SK-MEL-5 (cell line): Measurements from ENCODE around the gene BNC2. TPM values are rescaled to one million over a fixed set of nuclear protein-coding genes. Genes with fewer than 3 reads are reported as not detected.

Source experiments
- DNase-seq: peaks from one replicate; pipeline ENCODE4 v3.0.0-alpha.2; 2016; ENCODE audit warnings: low read depth, low spot score
- in situ Hi-C: cut with HindIII; loops from 2 replicates; pipeline ENCODE4 v1.10.0; 2016; ENCODE audit warnings: low sequenced_read_pairs, high pct_unique_total_duplicates, low pct_unique_long_range_greater_than_20kb
- total RNA-seq: library from RNA; depleted of rRNA; stranded (reverse); fragments of >200 nt; shearing (Covaris generic); gene quantifications from 2 replicates; pipeline ENCODE4 v1.2.3, GENCODE V29; 2014

The BNC2 gene
- total RNA-seq, 1 experiment from 2014 or later, result 23.5 TPM

DNA sequence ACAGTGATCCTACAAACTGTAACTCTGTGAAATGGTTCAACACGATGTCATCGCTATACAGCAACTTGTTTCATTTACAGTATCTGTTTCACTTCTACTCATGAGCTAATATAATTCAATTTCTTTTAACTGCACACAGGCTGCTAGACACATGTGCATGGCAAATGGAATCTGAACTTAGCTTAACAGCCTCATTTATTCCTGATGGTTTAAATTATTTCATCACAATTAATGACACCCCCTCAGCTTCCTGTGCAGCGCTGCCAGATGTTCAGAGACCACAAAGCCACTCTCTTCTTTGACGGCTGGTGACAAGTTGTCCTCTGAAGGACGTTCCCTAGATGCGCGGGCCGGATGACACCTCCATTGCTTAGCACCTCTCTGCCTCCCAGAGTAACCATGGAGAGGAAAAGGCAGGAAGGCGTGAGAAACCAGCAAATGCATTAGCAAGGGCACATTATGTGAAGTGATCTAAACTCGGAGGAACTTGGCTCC lies 191.1 kb downstream of the BNC2 start:
- in situ Hi-C loops, result no loop called here
- no peak for DNase-seq

DNA sequence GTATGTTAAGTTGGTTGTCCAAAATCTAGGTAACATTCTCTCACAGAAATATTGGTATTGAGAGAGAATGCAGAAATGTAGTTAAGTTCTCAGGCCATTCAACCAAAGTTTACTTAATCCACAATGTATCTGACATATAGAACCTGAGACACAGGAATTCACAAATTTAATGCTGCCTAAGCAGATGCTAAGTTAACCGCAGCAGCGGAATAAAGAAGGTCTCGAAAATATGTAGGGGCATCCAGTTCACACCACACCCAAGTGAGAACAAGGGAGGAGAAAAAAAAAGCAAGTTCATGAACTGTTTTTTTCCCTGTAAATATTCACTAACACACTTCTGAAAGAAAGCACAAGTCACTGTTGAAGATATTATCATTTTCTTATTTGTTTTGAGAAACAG lies 194.0 kb downstream of the BNC2 start:
- no peak for DNase-seq
- in situ Hi-C loops, result no loop called here

DNA sequence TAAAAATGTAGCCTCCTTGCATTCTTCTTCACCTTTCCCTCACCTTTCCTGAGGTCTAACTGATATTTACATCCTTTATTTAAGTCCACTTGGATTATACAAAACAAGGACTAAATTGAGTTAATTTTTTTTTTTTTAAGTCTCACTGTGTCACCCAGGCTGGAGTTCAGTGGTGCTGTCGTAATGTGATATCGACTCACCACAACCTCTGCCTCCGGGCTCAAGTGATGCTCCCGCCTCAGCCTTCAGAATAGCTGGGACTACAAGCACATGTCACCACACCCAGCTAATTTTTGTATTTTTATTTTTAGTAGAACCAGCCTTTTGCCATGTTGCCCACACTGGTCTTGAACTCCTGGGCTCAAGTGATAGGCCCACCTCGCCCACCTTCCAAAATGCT lies 195.3 kb downstream of the BNC2 start:
- DNase-seq, result no peak

DNA sequence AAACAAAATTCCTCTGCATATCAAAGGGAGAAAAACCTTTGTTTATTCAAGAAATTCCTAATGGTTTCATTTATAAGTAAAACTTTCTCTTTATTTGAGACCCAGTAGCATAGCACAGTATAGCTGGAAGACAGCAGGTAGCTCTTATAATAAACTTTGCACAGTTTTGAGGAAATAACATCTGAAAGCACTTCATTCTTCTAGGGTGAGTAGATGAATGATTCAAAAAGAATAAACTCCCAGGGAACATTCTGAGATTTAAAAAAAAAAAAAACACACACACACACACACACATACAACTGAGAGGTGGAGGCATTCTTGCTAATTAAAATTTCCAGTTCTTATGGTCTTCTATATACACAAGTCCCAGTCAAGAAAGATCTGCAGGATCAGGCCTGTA lies 197.3 kb downstream of the BNC2 start:
- in situ Hi-C loops, result no loop called here
- DNase-seq, result no peak

More for the DNA sequence above, 195.3 kb downstream of the BNC2 start:
- in situ Hi-C loops, result no loop called here

DNA sequence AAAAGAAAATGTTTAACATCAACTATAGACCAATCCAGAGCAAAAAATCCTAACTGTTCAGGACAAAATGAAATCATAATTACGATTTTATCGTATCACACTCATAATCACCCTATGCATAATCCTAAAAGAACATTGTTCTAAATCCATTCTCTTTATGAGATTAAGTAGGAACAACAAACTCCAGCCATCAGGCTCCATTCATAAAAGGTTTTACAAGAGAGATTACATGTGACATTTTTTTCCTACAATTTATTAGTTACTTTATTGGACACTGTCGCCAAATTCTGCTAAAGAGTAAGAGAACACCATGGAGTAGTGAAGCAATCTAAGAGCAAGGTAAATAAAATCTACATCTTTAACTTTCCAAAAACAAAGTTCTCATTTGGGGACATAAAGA lies 198.0 kb downstream of the BNC2 start:
- in situ Hi-C loops, result no loop called here
- no peak for DNase-seq

DNA sequence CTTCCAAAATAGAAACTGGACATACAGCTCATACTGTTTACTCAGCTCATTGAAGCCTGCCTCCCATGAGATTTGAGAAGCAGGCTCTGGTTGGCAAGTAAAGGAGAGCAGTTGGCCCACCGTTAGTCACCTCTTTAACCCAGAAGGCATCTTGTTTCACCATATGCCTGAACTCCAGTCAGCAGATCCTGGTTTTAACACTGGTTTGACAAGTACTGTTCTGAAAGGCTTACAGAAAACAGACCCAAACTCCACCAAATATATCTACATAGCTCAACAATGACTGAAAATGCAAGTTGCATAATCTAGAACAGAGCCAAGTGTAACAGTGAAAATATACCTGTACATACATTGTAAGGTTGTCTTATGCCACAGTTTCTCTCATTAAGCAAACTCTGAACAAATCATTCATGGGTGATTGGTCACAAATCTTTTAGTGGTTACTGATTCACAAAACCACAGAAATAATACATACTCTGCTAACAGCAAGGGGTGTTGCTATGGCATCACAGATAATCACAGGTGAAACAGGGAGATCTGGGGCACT lies 198.8 kb downstream of the BNC2 start:
- no peak for DNase-seq
- in situ Hi-C loops, result no loop called here

DNA sequence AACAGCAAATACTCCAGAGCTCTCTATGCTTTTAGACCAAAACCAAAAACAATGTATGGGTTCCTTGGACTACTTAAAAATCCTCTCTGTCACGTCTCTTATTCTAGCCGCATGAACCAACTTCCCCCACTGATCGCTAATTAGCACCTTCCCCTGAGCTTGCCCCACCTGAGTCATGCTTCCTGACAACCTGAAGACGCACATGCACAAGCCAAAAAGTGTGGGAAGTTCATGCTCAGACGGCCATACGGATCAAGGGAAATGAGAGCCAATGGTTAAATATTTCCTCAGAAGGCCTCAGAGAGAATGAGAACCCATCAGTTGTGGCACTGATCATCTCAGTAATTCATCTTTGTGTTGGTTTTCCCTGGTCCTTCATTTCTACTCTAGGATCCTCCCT lies 199.7 kb downstream of the BNC2 start:
- in situ Hi-C loops, result no loop called here
- no peak for DNase-seq

DNA sequence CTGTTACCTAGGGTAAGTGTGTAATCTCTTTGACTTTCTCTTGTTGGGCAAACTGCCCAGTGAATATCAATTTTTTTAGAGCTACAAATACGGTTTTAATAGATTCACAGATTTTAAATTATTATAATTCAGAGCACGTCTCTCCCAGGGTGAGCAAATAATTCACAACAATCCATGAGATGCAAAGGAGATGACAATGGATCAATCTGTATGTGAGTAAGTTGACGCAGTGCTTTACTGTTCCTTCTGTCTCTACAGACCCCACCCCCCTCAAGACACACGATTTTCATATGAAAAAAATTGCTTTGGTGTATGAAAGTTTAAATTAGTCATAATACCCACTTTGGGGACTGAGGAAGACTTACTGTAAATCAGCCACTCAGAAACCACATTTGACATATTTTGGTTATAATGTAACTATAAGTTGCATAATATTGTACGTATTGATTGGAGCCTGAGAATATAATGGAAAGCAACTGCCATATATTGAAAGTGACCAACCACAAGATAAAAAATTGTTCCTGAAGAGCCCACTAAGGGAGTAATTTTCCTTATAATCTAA lies 201.7 kb downstream of the BNC2 start:
- in situ Hi-C loops, result no loop called here
- DNase-seq, result no peak

DNA sequence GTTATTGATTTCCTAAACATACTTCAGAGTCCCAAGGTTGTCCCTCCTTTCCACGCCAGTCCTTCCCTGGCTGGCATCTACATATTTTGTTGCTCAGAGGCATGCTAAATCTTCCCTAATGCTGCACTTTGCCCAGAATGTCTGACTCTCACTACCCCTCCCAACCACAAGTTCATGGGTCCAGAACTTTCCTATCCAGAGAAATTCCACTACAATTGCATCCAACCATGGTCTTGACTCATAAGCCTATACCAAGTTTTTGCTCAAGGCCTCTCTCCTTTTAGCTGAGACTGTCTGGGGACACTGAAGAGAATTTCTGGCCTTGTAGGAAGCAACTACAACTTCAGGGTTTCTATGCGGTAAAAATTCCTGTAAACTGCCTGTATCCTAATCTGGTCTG lies 206.3 kb downstream of the BNC2 start:
- no peak for DNase-seq
- in situ Hi-C loops, result no loop called here

DNA sequence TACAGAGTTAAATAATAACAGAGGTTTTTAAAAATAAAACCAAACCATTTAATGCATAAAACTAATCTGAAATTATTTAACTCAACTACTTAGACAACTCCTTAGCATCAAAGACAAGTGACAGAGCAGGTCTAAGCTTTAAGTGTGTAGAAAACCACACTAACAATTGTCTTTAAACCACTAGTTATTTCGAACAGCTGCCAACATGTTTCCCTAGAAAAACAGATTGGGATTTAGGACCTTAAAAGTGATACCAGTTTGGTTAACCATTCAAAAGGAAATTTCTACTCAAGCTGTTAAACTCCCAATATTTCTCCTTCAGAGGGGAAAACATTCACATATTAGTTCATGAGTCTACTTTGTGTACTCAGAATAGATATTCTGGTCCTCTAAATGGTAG lies 208.7 kb downstream of the BNC2 start:
- no peak for DNase-seq
- in situ Hi-C loops, result no loop called here

DNA sequence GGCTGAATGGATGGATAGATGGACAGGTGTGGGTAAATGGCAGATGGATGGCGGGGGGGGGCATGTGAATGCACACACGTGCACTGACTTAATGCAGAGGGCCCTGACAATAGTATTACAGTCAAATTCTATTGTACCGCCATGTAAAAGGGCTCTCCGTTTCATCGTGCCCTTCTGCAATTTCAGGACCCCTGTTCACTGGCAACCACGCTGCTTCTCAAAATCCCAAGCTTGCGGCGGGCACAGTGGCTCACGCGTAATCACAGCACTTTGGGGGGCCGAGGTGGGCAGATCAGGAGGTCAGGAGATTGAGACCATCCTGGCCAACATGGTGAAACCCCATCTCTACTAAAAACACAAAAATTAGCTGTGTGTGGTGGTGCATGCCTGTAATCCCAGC lies 211.4 kb downstream of the BNC2 start:
- in situ Hi-C loops, result no loop called here
- DNase-seq, result no peak

DNA sequence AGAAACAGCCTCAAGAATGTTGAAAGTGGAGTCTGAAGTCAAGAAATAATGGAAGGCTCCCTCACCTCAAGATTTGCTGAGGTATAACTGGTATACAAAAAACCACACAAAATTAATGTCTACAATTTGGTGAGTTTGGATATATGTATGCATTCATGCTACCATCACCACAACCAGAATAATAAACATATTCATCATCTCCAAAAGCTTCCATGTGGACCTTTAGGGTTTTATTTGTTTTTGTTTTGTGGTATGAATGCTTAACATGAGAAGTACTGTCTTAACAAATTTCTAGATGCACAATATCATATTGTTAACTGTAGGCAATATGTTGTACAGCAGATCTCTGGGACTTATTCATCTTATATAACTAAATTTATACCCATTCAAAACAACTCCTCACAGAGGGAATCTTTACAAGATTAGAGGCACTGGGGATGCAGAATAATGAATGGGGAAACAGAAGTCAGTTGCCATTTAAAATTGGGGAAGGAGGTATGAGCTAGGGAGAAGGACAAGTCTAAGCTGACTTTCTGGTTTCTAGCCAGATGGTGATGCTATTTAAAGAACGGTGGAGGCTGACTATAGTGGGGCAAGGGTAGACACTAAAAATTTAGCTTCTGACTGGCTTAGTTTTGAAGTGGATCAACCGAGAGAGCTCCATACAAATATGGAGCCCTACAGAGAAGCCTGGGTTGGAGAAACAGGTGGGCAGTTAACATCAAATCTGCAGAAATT lies 213.9 kb downstream of the BNC2 start:
- no peak for DNase-seq
- in situ Hi-C loops, result no loop called here

DNA sequence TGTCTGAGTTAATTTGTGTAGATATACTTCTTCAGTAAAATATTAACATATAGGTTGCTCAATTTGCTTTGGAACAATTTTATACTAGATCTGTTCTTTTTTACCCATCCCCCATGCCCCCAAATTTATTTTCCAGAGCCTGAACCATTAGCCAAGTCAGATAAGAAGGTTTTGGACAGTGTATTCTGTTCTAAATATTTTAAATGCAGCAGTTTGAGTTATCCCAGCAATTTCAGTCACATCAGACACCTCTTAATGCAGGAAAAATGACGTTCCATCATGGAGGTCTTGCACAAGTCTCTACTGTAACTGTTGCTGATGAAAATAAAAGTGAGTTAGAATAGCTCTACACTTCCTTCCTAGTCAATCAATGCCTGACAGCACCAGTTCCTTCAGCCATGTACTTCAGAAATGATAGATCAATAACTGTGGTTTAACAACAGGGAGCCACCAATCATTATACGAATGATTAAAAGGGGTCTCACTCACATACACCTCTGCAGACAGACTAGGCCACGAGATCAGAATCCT lies 215.8 kb downstream of the BNC2 start:
- in situ Hi-C loops, result no loop called here

DNA sequence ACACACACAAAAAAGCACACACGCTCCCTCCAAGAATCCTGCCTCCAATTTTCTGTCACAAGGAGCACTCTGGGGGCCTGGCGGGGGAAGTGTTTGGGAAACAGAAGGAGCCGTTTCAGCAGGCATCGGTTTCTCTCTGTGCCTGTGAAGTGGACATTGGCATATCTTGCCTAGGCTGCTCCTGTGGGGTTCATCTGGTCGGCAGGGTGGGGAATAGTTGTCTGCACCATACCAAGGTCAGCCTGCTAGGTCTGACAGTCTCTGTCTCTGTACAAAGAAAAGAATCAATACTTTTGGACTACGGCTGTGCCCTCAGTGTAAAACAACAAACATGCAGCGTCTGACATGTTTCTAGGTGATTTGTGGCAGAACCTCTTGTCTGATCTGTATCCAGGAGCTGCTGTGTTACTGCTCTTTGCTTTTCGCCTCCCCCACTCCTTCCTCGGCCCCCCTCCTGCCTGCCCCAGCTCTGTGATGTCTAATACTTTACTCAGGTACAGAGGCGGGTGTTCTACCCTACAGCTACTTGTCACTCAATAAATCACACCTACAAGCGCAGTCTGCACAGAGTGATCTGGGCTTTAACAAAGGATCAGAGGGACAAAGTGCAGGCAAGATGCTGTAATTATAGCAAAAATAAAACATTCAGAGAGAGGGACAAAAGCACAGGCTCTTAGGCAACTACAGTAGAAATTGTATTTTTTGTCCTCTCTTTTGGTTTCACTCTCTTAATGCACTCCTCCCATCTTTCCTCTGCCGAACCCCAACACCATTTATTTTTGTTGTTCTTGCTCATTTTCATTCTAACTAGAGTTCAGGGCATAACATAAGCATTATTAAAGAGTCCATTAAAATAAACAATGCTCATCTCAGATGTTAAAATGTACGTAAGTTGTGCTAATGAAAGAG lies 216.7 kb downstream of the BNC2 start:
- DNase-seq, result no peak
- in situ Hi-C loops, result no loop called here

More for the DNA sequence above, 215.8 kb downstream of the BNC2 start:
- no peak for DNase-seq

DNA sequence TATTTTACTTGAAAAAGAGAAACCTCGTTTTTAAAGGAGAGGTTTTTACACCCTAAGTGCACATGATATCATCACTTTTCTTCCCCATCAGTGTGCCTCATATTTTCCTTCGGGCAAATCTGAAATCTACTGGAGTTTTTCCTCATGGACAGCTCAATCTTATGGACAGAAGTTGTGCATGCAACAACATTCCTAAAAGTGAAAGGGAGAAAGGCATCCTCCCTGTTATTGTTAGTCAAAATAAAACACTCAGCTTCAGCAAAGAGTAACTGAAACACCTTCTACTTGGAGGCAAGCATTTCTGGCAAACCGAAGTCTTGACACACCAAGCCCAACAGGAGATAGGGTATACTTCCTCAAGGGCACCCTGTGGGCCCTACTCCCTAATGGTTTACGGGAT lies 217.9 kb downstream of the BNC2 start:
- in situ Hi-C loops, result no loop called here
- no peak for DNase-seq

DNA sequence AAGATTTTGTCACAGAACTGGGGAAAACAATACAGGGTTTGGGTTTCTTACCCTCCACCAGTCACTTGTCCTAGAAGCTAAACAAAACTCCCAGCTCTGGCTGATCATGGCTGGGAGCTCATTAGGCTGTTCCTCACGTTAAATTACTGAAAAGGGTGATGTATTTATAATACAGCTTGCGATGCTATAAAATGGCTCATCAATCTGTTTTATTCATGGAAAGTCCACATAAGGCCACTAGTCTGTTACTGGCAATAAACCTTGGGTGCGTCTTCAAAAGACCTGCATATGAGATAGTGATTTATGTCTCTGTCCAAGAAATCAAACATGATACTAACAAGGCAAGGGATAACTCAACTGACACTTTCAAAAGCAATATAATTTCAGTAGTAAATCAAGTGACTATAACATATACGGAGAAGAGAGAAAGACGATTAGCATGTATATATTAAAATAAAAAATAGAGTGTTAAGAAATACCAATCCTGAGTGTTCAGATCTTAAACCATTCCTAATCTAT lies 219.0 kb downstream of the BNC2 start:
- no peak for DNase-seq
- in situ Hi-C loops, result no loop called here

DNA sequence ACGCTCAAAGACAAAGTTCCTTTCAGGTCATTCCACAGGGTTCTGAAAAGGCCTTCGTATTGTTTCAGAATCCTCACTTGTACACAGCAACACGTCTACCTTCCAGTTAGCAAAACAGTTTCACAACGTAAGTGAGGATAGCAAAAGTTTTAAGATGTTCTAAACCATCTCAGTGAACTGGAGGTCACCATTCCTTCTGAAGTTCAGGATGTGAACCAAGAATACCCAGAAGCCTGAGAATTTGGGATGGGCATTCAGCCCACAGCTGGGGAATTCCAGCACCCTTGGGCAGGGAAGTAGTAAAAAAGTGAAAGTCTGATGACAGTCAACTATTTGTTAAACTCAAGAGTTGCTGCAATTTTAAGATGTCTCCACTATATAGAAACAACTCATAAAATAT lies 224.5 kb downstream of the BNC2 start:
- in situ Hi-C loops, result no loop called here
- no peak for DNase-seq
